GM19023 (cell line): ENCODE data around the gene LTBR.
"Not testable (repeated sequence)": the region's sequence is repeated elsewhere in the genome, so short reads cannot be mapped to it uniquely, and the experiment has no call there.

Source experiments
- ATAC-seq: cut with Tn5 transposase; IDR thresholded peaks from one replicate; pipeline ENCODE4 v1.9.1; 2021; ENCODE audit warnings: mild to moderate bottlenecking, moderate library complexity; ENCODE audit not compliant: unreplicated experiment

Gene LTBR

DNA sequence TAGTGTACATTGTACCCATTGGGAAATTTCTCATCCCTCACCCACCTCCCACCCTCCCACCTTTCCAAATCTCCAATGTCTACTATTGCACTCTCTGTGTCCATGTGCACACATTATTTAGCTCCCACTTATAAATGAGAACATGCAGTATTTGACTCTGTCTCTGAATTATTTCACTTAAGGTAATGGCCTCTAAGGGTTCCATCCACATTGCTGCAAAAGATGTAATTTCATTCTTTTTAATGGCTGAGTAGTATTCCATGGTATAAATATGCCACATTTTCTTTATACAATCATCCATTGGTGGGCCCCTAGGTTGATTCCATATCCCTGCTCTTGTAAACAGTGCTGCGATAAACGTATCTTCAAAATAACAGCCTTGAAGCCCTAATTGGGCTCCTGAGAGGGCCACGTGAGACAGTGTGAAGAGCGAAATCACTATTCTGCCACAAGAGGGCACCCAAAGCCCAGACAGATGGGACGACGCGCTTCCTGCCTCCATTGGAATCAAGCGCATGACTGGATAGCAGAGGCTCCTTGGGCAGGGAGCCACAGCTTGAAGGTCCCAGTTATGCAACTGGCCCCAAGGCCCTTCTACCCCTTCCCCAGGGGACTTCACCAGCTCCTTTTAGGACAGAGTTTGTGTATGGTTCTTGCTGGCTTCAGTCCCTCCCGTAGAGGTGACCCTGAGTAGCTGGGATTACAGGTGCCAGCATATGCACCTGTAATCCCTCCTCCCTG is 39.5 kb downstream of the LTBR start:
- no peak for ATAC-seq

DNA sequence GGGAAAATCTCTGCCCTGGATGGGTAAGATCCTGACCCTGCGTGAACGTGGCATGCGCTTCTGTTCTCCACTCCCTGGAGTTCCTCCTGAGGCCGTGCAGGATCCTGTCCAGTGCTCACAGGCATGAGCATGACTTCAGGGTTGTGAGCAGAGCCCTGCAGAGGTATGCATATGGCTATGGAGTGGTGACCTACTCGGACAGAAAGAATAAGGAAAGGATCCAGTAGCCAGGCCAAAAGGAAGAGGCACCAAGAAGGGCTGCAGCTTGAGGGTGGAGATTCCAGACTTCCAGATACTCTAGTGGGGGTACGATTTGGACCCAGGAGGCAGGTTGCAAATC is 40.0 kb downstream of the LTBR start:
- ATAC-seq: no peak

DNA sequence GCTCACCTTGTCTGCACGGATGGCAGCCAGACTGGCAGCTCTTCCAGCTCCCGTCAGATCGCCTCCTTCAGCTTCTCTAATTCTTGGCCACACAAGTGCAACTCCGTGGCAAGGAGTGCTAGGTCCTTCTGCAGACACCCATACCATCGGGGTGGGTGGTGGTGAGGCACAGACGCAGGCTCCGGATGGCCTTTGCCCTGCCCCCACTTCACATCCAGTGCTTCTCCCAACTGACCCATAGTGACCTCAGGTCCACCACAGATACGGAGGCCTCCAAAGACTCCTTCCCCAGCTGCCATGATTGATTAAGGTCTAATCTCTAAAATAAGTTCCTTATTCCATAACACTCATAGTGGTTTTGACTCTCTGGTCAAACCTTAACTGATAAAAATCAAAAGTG is 40.9 kb downstream of the LTBR start:
- no peak for ATAC-seq

DNA sequence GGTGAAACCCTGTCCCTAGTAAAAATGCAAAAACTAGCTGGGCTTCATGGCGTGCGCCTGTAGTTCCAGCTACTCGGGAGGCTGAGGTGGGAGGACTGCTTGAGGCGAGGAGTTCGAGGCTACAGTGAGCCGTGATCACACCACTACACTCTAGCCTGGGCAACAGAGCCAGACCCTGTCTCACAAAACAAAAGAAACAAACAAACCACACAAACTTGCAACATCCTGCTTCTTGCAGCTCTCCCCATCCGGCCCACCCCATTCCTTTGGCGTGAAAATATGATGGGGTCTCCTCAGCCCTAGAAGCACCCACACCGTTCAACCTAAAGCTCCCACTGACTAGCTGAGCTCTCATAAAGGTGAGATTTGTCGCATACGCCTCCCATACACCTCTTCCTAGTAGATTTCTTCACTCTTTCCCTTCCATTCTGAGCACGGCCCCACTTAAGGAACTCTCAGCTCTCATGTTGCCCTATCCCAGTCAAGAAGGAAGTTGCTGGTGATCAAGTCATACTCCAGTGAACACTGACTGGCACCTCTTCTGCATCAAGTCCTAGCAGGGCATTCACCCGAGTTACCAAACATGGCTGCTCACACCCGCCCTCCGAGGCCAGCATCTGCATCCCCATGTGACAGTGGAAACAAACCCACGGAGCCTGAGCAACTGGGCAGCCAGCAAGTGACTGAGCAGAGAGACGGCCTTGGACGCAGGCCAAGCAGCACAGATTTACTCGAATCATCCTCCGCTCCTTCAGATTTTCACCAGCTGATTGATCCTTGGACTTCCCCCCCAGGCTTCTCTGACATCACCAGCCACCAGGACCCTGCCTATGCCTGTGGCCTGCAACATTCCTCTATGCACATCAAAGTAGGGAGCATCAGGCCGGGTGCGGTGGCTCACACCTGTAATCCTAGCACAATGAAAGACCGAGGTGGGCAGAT is 41.9 kb downstream of the LTBR start:
- no peak for ATAC-seq

DNA sequence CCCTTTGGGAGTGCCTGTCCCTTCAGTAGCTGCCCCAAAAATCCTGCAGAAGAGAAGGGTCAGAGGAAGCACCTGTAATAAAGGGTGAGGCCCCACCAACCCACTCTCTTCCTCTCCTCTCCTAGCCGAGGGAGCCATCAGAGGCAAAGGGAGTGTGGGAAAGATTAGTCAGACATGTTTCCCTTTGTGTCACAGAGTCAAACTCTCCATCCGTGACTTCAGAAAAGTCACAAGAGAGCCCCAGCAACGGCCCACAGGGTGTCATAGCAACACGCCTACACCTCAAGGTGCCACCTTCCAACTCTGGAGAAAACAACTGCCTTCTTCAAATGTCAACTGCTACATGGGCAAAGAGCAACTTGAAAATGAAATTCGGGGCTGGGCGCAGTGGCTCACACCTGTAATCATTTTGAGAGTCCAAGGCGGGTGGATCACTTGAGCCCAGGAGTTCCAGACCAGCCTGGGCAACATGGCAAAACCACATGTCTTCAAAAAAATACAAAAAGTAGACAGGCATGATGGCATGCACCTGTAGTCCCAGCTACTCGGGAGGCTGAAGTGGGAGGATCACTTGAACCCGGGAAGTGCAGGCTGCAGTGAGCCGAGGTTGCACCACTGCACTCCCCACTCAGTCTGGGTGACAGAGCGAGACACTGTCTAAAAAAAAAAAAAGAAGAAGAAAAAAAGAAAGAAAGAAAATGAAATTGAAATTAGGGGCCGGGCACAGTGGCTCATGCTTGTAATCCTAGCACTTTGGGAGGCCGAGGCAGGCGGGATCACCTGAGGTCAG is 43.1 kb downstream of the LTBR start:
- ATAC-seq: peak; percentile 67

DNA sequence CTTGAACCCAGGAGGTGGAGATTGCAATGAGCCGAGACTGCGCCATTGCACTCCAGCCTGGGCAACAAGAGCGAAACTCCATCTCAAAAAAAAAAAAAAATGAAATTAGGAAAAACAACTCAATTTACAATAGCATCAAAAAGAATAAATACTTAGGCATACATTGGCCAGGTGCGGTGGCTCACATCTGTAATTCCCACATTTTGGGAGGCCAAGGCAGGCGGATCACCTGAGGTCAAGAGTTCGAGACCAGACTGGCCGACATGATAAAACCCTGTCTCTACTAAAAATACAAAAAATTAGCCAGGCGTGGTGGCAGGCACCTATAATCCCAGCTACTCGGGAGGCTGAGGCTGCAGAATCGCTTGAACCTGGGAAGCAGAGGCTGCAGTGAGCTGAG is 43.8 kb downstream of the LTBR start:
- ATAC-seq: not testable (repeated sequence)

DNA sequence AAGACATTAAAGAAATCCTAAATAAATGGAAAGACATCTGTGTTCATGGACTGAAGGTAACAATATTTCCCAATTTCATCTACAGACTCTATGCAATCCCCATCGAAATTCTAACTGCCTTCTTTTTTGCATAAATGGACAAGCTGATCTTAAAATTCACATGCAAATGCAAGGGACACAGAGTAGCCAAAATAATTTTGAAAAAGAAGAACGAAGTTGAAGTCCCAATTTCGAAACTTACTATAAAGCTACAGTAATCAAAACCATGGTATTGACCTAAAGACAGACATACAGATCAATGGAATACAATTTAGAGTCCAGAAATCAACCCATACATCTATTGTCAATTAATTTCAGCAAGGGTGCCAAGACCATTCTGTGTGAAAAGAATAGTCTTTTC is 44.4 kb downstream of the LTBR start:
- ATAC-seq: no peak

DNA sequence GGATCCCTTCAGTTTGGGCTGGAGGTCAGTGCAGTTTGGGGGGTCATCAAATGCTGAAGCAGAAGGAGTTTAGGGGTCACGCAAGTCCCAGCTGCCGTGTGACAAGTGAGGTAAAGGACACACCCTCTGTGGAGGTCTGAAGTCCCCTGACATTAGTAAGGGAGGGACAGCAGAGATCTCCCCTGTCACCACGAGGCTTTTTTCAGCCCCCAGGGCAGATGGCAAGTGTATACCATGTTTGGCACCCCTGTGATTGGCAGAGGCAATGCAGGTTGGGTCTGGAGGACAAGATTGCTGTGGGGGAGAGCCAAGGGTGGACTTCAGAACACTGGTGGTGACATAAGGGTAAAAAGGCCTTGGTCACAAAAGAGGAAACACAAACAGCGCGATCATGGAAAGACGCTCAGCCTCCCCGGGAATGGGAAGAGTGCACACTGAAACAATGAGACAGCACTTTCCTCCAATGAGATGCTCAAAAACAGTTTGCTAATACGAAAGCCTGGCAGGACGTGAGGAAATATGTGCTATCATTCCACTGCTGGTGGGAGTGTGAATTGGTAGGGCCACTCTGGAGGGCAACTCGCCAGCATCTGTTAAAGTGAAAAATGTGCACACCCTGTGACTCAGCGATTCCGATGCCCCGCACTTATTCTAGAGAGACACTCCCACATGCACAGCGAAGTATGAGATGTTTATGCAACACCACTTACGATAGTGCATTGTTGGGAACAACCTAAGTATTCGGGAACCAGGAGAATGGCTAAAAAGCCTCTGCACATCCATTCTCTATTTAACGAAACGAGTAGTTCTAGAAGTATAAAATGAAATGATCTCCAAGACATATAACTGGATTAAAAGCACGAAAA is 46.4 kb downstream of the LTBR start:
- ATAC-seq: no peak

DNA sequence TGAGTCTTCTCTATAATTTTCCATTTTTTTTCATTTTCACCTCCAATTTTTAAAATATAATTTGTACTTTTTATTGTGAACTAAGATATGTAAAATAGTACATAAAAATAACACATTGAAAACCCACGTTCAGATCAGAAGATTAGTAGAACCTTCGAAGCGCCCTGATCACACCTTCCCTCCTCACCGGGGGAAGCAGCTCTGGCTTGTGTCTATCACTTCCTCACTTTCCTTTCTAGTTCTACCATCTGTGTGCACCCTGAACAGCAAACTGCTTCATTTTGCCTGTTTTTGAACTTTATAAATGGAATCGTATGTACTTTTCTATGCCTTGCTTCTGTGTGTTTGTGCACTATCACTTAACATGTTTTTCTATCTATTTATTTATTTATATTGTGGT is 49.0 kb downstream of the LTBR start:
- ATAC-seq: no peak

DNA sequence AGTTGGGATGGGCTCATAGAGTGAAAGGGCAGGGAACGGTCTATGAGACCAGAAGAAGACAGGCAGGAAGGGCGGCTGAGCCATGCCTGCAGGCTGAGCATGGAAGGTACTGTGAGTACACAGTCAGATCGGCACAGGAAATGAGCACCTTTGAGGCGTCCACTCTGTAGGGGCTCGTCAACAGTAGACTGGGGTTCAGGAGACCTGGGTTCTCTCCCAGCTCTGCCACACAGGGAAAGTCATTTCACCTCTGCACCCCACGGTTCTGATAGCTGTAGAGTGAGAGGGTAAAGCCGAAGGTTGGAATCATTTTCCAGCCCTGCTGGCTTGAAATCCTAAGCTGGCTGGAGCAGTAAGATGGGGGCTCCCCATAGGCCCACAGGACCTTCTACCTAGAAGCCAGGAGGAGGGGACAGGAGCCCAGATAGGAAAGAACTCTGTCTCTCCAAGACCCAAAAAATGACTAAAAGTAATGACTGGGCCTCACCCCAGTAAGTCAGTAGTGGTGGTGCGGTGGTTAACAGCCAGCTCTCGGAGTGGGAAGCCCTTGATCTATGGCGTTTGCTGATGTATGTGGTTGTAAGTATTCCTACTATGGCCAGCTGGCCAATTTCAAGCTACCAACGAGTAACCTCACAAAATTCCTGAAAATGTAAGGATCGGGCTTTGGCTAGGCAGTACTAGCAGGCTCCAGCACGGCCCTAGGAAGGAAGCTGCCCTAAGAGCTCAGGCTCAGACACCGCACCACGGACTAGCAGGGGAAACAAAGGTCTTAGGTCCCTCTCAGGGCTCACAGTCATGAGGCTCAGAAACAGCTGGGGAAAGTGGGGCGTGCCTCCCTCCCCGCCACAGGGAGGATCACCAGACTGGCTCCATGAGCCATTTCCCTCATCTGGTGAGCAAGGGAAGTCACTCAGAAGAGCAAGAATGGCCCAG is 50.5 kb downstream of the LTBR start:
- no peak for ATAC-seq

DNA sequence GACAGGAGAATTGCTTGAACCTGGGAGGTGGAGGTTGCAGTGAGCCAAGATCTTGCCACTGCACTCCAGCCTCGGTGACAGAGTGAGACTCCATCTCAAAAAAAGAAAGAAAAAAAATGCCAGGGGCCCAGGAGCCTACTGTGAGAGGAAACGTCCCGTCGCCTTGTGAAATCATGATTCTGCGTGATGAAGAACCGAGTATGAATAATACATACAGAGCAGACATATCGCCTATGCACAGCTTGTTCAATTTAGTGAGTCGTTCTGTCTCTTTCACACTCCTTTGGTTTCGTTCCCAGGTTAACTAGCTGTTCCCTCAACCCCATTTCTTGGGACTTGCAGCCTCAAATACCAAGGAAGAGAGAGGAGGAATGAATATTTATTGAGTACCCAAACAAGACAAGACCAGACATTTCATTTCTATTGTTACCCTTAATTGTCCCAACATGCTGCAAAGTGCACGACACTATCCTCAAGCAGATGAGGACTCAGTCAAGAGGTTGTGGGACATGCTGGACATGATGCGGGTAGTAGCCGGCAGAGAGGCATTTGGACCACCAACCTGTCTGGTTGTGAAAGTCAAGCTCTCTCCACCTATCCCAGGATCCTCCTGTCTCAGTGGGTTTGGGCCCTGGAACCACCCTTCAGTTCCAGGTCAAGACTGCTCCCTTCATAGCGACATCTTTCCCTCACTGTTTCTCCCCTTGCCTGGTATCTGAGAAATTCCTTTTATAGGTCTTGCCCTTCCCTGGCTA is 52.2 kb downstream of the LTBR start:
- no peak for ATAC-seq

DNA sequence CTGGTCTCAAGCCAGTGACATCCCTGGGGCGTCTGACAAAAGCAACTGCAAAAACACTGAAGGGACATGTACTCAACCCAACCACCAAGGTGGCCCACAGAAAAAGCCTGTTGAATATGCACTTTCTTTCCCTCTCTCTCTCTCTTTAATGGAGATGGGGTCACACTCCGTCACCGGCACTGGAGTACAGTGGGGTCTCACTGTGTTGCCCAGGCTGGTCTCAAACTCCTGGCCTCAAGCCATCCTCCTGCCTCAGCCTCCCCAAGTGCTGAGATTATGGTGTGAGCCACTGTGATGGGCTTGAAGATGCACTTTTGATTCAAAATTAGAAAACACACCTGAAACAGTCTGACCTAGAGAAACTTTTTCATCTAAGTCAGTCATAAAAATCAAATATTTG is 53.6 kb downstream of the LTBR start:
- no peak for ATAC-seq

DNA sequence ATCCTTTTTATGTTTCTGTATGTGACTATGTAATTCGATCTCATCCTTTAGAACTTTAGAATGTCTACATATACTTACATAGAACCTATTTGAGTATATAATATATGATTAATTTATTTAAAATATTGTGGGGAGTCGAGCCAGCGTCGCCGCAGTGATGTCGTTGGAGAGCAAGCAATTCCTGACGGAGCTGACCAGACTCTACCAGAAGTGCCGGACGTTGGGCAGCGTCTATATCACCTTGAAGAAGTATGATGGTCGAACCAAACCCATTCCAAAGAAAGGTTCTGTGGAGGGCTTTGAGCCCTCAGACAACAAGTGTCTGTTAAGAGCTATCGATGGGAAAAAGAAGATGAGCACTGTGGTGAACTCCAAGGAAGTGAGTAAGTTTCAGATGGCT is 54.4 kb downstream of the LTBR start:
- no peak for ATAC-seq

DNA sequence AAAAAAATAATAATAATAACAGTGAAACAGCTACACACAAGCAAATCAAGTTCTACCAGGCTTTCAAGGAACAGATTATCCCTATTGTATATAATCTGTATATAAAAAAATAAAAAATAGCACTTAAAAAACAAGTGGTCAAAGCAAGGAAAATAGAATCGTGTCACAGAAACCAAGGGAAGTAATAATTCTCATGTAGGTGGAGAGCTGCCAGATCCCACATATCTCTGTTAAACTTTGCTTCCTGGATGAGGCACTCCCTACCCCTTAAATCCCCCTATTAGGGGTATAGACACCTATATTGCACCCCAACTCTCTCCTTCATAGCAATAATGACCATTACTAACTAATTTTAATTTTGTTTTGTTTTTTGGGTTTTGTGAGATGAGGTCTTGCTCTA is 56.4 kb downstream of the LTBR start:
- ATAC-seq: no peak
